ENCODE results near the gene MTOR.

DNA sequence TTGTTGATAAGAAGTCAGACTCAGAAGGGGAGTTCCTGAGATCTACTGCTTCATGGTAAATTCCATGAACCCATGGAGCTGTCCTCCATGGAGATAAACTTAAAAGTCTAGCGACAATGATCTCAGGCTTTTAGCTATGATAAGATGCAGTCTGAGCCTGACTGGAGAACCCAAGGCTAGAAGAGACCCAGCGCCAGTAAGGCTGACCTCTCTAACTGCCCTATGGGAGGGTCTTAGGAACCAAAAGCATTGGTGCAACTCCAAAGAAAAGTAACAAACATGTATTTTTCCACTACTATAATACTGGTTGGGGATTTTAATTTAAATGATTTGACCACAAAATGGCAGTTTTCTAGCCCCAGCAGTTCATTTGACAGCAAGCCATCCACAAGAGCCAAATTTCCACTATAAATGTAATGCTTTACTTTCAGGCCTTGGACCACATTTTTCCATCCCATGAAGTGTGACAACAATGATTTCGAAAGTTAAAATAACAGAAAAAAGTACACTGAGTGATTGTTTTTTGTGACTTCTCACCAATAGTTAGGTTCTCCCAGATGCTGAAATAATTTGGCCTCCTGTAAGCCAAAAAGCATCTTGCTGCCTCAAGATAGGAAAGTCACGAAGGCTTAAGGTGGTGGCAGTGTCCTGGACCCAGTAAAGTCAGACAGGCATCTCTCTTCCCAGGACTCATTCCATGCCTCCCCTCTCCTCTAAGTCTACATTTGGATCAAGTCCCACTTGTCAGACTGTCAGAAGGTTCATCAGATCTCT is 119.5 kb downstream of the MTOR start:
- TF ChIP-seq, protein P1, sequence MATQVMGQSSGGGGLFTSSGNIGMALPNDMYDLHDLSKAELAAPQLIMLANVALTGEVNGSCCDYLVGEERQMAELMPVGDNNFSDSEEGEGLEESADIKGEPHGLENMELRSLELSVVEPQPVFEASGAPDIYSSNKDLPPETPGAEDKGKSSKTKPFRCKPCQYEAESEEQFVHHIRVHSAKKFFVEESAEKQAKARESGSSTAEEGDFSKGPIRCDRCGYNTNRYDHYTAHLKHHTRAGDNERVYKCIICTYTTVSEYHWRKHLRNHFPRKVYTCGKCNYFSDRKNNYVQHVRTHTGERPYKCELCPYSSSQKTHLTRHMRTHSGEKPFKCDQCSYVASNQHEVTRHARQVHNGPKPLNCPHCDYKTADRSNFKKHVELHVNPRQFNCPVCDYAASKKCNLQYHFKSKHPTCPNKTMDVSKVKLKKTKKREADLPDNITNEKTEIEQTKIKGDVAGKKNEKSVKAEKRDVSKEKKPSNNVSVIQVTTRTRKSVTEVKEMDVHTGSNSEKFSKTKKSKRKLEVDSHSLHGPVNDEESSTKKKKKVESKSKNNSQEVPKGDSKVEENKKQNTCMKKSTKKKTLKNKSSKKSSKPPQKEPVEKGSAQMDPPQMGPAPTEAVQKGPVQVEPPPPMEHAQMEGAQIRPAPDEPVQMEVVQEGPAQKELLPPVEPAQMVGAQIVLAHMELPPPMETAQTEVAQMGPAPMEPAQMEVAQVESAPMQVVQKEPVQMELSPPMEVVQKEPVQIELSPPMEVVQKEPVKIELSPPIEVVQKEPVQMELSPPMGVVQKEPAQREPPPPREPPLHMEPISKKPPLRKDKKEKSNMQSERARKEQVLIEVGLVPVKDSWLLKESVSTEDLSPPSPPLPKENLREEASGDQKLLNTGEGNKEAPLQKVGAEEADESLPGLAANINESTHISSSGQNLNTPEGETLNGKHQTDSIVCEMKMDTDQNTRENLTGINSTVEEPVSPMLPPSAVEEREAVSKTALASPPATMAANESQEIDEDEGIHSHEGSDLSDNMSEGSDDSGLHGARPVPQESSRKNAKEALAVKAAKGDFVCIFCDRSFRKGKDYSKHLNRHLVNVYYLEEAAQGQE (IDR thresholded peaks at IDR 0.05; ENCODE audit: insufficient replicate concordance, low read depth) = no peak
- TF ChIP-seq, protein P2, sequence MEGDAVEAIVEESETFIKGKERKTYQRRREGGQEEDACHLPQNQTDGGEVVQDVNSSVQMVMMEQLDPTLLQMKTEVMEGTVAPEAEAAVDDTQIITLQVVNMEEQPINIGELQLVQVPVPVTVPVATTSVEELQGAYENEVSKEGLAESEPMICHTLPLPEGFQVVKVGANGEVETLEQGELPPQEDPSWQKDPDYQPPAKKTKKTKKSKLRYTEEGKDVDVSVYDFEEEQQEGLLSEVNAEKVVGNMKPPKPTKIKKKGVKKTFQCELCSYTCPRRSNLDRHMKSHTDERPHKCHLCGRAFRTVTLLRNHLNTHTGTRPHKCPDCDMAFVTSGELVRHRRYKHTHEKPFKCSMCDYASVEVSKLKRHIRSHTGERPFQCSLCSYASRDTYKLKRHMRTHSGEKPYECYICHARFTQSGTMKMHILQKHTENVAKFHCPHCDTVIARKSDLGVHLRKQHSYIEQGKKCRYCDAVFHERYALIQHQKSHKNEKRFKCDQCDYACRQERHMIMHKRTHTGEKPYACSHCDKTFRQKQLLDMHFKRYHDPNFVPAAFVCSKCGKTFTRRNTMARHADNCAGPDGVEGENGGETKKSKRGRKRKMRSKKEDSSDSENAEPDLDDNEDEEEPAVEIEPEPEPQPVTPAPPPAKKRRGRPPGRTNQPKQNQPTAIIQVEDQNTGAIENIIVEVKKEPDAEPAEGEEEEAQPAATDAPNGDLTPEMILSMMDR (IDR thresholded peaks at IDR 0.05; ENCODE audit: insufficient read depth, low read length) = no peak
- no peak for TF ChIP-seq GABPA (IDR thresholded peaks at IDR 0.05; ENCODE audit: low read depth)
- TF ChIP-seq POLR2AphosphoS5 (IDR thresholded peaks at IDR 0.05; ENCODE audit: low read depth) = no peak
- no peak for TF ChIP-seq SPI1 (IDR thresholded peaks at IDR 0.05; ENCODE audit: borderline replicate concordance, low read depth)
